Epidermal melanocyte (primary cell): ENCODE measurements around the gene C19orf25.
"Not testable (repeated sequence)": the region's sequence is repeated elsewhere in the genome, so short reads cannot be mapped to it uniquely, and the experiment has no call there.

Experiments
- DNase-seq: peaks from one replicate; pipeline ENCODE4 v3.0.0; 2011; ENCODE audit warnings: low spot score; ENCODE audit not compliant: insufficient read length

Gene C19orf25

DNA sequence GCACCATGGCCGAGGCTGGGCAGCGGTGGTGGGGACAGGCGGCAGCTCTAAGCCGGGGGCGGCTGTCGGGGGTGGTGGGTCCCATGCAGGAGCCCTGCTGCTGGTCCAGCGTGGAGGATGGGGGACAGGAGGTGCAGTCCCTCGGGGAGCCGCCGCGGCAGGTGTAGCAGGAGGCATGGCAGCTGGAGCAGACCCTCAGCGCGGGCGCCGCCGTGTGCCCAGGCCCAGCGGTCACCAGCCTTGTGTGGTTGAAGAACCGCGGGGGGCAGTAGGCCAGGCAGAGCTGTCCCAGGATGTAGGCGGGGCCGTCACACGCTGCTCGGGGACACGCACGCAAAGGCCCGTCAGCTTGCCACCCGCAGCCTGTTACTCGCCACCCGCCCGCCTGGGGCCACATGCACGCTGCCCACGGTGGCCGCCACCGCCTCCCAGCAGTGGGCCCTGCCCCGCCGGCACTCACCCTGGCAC is 2.9 kb upstream of the C19orf25 start:
- DNase-seq = peak; percentile 17

DNA sequence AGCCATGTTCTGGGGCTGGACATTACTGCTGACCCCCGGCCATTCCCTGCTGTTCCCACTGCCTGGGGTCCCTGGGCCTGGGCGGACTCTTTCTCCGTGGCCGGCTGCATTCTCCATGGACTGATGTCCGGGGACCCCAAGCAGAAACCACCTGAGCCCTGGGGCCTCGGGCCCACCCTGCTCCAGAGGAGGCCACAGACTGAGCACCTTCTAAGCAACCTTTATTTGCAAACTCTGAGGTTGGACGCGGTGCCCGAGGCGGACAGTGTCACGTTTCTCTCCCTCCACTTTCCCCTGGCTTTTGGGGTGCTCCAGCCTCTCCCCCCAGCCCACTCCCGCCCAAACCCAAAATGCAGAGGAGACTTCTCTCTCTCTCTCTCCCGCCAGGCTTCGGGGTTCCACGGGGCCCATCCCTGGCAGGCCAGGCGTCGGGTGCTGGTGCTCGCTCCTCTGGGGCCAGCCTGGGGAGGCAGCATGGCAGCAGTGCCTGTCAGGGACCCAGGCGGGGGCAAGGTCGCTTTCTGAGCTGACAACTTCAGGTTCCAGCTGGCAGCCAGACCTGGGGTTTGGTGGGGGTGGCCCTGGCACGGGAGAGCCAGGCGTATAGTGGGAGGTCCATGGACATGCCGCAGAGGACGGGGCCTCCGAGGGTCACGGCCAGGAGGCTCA is 2.3 kb upstream of the C19orf25 start:
- no peak for DNase-seq

GRCh38 chr19:1477056-1477455 is 2.0 kb downstream of the C19orf25 start:
- not testable (repeated sequence) for DNase-seq

GRCh38 chr19:1475751-1476437 is 3.1 kb downstream of the C19orf25 start:
- no peak for DNase-seq

- peak; percentile 15 for DNase-seq
Observed at GRCh38 chr19:1474765-1475351, 4.2 kb downstream of the C19orf25 start.

DNA sequence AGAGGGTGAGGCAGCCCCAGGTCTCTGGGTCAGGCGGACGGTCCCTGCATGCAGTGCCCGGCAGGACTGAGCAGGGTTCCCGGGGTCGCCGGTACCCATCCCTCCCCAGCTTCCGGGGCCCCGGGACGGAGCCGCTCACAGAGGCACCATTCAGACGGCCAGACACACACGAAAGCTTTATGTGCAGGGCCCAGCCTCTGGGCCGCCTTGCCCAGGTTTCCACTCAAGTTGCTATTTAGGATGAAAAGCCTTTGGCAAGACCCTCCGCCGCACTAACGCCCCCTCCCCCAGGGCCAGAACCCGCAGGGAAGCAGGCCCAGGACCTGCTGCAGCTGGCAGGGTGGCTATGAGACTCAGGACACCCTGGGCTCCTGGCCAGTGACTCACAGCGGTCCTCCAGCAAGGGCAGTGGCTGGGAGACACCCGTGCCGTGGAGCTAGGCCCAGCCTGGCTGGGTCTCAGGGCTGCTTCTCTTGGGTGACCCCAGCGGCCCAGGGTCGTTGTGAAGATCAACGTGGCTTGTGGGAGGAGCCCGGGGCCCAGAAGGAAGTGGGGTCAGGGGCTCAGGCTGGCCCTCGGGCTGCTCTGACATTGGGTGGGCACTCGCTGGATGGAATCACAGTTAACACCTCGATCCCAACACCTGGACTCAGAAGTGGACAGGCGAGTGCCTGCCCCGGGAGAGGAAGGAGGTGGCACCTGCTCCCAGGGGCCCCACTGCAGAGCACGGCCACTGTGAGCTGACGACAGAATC is 4.8 kb downstream of the C19orf25 start:
- peak; percentile 18 for DNase-seq

- DNase-seq = peak; percentile 17
Observed at GRCh38 chr19:1473085-1473851, 5.7 kb downstream of the C19orf25 start.

DNA sequence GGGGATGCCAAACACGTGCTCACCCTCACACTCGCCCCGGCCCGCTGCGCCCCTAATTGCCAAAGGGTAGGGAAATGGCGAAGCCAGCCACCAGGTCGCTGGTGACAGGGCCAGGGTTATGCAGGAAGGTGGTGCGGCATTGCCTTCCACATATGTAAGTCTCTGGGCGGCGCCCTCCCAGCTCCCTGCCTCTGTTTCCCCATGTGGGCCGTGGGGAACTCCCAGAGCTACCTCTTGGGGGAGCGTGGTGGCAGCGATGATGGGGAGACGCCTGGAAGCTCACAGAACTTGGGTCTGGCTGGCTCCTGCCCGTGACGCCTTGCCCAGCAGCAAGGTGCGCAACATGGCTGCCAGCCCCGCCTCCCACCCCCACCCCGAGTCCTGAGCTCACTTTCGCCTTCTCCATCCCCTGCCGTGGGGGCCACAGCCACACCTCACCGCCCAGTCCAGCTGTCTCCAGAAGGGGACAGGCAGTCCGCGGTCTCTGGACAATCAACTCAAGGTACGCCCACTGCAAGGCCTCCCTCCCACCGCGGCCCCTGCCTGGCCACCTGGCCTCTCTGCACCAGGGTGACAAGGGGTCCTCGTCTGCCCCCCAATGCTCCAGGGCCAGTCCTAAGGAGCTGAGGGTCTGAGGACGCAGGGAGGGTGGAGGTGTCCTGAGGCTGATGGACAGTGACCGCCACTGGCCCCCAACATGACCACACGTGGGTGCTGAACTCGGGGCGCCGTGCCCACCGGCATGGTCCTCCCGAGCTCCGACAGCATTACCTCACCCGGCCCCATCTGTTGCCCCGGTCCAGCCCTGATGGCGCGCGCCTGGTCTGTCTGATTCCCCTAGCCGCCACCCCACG is 6.6 kb downstream of the C19orf25 start:
- DNase-seq = peak; percentile 15

- peak; percentile 20 for DNase-seq
Observed at GRCh38 chr19:1471515-1472160, 7.4 kb downstream of the C19orf25 start.

GRCh38 chr19:1471010-1471514 is 8.0 kb downstream of the C19orf25 start:
- no peak for DNase-seq

DNA sequence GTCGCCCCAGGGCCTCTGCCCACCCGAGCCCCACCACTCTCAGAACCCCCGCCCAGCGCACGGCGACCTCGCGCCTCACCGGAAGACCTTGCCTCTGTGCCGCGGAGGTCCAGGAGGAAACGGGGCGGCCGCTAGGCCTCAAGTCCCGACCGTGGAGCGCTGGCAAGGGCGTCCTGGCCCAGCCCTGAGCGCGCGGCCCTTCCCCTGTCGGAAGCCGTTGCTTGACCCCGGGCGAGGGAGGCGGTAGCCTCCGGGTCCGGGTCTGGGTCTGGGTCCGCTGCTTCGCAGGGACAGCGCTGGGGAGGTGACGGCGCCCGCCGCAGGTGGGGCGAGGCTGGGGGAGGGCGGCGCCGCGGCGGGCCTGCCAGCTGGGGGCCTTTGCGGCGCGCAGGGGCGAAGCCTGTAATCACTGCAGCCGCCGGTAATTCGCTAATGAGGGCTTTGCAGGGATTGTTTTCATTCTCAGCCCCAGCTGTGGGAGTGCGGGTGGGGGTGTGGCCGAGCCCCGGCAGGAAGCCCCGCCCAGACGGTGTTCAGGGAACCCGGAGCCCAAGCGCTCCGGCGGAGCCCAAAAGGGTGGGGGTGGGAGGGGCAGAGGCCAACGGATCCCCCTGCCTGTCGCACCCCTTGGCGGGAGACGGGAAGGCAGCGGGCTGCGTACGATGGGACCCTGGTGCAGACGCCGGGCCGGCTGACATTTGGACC is 8.6 kb downstream of the C19orf25 start:
- DNase-seq = no peak

DNA sequence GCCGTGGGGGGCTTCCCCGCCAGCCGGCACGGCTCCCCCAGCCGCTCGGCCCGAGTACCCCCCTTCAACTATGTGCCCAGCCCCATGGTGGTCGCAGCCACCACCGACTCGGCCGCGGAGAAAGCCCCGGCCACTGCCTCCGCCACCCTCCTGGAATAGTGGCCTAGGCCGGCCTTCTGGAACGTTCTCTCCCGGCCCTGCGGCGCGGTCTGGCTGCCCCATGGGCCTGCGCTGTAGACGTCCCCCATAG is 9.0 kb downstream of the C19orf25 start:
- DNase-seq = no peak

DNA sequence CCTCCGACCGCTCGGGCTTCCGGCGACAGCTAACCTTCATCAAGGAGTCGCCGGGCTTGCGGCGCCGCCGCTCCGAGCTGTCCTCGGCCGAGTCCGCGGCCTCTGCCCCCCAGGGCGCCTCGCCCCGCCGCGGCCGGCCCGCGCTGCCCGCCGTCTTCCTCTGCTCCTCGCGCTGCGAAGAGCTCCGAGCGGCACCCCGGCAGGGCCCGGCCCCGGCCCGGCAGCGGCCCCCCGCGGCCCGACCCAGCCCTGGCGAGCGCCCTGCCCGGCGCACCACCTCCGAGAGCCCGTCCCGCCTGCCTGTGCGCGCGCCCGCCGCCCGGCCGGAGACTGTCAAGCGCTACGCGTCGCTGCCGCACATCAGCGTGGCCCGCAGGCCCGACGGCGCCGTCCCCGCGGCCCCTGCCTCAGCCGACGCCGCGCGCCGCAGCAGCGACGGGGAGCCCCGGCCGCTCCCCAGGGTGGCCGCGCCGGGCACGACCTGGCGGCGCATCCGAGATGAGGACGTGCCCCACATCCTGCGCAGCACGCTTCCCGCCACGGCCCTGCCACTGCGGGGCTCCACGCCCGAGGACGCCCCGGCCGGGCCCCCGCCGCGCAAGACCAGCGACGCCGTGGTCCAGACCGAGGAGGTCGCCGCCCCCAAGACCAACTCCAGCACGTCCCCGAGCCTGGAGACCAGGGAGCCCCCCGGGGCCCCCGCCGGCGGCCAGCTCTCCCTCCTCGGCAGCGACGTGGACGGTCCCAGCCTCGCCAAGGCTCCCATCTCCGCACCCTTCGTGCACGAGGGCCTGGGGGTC is 9.6 kb downstream of the C19orf25 start:
- DNase-seq = no peak

DNA sequence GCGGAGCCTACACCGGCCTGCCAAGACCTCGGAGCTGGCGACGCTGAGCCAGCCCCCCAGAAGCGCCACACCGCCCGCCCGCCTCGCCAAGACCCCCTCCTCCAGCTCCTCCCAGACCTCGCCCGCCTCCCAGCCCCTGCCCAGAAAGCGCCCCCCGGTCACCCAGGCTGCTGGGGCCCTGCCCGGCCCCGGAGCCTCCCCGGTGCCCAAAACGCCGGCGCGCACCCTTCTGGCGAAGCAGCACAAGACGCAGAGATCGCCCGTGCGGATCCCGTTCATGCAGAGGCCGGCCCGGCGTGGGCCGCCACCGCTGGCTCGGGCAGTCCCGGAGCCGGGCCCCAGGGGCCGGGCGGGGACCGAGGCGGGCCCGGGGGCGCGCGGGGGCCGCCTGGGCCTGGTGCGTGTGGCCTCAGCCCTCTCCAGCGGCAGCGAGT is 10.2 kb downstream of the C19orf25 start:
- DNase-seq = no peak

- no peak for DNase-seq
Observed at GRCh38 chr19:1468274-1468820, 10.7 kb downstream of the C19orf25 start.

DNA sequence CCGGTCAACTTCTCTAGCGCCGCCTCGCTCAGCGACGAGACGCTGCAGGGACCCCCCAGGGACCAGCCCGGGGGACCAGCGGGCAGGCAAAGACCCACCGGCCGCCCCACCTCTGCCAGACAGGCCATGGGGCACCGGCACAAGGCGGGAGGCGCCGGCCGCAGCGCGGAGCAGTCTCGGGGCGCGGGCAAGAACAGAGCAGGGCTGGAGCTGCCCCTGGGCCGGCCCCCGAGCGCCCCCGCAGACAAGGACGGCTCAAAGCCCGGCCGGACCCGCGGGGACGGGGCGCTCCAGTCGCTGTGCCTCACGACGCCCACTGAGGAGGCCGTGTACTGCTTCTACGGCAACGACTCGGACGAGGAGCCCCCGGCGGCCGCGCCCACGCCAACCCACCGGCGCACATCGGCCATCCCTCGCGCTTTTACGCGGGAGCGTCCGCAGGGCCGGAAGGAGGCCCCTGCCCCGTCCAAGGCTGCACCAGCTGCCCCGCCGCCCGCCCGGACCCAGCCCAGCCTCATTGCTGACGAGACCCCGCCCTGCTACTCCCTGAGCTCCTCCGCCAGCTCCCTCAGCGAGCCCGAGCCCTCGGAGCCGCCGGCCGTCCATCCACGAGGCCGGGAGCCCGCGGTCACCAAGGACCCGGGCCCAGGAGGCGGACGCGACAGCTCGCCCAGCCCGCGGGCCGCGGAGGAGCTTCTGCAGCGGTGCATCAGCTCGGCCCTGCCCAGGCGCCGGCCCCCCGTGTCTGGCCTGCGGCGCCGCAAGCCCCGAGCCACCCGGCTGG is 11.3 kb downstream of the C19orf25 start:
- no peak for DNase-seq

DNA sequence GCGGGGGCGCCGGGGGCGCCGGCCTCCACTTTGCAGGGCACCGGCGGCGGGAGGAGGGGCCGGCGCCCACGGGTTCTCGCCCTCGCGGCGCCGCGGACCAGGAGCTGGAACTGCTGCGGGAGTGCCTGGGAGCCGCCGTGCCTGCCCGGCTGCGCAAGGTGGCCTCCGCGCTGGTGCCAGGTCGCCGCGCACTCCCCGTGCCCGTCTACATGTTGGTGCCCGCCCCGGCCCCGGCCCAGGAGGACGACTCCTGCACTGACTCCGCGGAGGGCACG is 11.9 kb downstream of the C19orf25 start:
- DNase-seq = no peak
